Midbrain (tissue), 1 donor: ENCODE measurements around the gene GINM1.

Experiments used
- DNase-seq: peaks from one replicate; lab custom pipeline; 2025; lab: John Stamatoyannopoulos, UW

GINM1 gene

DNA sequence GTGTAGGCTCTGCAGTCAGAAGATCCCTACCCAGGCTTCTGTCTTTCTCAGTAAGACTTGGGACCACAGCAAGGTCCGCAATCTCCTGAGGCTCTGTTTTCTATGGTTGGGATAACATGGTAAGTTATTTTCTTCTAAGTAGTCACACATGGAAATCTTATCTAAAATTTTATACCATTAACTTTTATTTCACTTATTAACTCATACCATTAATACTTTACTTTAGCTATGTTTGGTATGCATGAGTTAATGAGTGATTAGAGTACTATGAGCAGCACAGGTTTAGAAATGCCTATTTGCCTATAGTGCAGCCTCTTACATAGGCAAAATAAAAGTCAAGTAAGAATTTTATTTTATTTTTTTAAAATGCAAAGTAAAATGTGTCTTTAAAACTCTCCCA, 27.2 kb downstream of the GINM1 start:
- DNase-seq: no peak

DNA sequence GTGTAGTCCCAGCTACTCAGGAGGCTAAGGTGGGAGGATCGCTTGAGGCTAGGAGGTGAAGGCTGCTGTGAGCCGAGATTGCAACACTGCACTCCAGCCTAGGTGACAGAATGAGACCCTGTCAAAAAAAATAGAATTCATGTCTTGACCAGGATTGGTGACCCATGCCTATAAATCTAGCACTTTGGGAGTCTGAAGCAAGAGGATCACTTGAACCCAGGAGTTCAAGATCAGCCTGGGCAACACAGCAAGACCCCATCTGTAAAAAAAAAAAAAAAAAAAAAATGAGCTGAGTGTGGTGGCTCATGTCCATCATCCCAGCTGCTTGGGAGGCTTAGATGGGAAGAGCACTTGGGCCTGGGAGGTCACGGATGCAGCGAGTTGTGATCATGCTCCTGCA, 34.3 kb downstream of the GINM1 start:
- no peak for DNase-seq

DNA sequence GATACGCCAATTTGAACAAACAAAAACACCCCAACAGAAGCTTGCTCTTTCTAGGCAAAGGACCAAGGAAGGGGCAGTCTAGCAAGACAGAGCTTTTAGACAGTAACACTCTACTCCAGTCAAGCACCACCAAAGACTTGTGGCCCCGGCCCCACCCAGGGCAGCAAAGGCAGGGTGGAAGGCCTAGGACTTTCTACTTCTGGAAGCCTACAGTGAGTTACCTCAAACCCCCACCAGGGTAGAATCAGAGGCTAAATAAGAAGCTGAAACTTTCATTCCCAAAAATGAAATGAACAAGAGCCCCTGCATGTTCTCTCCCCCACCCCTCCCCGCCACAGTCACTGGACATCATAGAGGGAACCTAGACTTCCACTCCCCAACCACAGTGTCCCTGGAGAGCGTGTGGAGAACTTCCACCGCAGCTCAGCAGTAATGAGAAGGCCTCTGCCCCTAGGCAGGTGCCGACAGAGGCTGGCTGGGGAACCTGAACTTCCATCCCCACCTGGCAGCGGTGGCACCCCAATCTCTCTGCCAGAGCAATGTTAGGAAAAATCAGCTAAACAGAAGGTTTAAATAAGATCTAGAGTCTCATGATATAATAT, 42.3 kb downstream of the GINM1 start:
- DNase-seq: no peak

DNA sequence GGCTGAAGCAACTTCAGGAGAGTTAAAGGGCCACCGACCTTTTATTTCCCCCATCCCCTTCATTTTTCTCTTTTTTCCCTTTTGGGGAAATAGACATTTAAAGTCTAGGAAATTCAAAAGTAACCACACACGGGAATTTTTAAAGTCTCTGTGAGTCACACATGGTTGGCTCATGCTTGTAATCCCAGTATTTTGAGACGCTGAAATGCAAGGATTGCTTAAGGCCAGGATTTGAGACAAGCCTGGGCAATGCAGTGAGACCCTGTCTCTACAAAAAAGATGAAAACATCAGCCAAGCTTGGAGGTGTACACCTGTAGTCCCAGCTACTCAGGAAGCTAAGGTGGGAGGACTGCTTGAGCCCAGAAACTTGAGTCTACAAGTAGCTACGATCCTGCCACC, 48.2 kb downstream of the GINM1 start:
- DNase-seq: no peak

DNA sequence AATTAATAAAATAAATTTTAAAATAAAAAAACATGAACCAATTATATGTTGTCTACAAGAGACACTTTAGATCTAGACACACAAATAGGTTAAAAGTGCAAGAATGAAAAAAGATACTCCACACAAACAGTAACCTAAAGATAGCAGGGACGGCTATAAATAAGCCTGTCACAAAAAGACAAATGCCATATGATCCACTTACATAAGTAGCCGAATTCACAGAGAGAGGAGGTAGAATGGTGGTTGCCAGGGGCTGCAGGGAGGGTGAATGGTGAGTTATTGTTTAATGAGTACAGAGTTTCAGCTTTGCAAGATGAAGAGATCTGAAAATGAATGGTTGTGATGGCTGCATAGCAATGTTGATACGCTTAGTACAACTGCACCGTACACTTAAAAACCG, 49.6 kb downstream of the GINM1 start:
- DNase-seq: no peak

DNA sequence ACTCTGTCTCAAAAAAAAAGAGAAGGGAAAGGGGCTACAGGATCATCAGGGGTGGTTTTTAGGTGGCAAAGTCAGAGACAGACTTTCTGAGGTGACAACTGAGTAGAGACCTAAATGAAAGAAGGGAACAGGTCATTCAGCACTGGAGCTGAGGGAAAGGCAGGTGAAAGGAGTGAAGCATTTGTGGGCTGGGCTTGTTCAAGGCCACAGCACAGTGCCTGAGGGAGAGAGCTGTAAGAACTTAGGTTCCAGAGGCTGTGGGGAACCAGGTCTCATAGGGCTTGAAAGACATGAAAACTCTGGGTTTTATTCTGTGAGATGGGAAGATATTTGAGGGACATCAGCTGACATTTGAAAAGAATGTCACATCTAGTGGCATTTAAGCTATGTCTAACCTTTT, 61.5 kb downstream of the GINM1 start:
- DNase-seq: no peak

DNA sequence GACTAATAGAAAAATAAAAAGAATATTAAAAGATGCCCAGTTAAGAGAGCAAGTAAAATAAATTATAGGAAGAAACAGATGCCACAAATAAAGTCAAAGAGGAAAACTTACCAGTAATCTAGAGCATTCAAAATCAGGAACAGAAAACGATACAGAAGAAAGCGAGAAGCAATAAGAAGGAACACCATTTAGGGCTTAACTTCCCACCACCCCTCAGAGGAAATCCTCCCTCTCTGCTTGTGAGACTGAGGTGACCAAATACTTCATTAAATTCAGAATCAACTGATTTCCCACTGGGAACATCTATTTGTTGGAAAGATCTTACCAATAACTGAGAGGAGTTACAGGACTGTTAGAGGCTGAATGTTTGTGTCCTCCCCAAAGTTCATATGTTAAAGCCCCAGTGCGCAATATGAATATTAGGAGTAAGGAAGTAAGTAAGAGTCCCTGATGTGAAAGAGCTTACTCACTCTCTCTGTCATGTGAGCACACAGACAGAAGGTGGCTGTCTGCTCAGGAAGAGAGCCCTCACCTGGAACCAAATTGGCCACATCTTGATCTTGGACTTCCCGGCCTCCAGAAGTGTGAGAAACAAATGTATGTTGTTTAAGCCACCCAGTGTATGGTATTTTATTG, 62.8 kb downstream of the GINM1 start:
- no peak for DNase-seq

DNA sequence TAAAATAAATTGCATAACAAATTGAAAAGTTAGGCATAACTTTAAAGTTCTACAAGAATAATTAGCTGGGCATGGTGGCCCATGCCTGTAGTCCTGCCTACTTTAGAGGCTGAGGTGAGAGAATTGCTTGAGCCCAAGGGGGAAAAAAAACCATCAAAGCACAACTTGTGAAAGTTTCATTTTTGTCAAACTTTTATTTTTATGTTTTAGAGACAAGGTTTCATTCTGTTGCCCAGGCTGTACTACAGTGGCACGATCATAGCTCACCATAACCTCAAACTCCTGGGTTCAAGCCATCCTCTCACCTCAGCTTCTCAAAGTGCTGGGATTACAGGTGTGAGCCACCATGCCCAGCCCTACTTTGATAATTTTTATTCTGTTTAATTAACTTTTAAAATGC, 68.1 kb downstream of the GINM1 start:
- DNase-seq: no peak

DNA sequence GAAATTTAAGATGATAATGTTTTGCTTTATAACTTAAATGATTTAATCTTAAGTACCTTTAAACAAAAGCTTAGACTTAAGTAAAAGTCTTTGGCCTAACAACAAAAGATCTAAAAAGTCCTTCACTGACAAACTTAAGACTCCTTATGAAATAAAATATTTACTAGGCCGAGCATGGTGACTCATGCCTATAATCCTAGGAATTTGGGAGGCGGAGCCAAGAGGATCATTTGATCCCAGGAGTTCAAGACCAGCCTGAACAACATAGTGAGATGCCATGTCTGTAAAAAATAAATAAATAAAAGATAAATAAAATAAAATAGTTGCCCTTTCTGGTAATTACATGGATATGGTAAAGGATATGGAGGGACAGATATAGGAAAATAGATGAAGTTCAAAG, 69.9 kb downstream of the GINM1 start:
- DNase-seq: no peak
